Measurements from ENCODE around the gene ACO2. TPM values are rescaled to one million over a fixed set of nuclear protein-coding genes. Genes with fewer than 3 reads are reported as not detected.

Gene ACO2
- polyA plus RNA-seq, 1 of the 3 experiments (the other 2 are of a cell fraction) = 47.0 TPM

- Histone ChIP-seq H2AFZ (ENCODE audit: low read depth) (peak within 1 kb of the TSS; percentile 59; the same call in 1 of the 2 replicates), H3K9me3 (no peaks in the 10 kb centered on the region), H3K9ac (peak within 1 kb of the TSS; percentile 79), H3K27ac (ENCODE audit: low read depth in 2 of 2, low read length in 1 of 2) (peak within 1 kb of the TSS; percentile 53 to 71), H3K4me1 (ENCODE audit: control insufficient read depth in 1 of 2, insufficient read depth in 2 of 2, low read depth in 1 of 2, low read length in 1 of 2) (peaks cover 4 to 8% of the 10 kb centered on the region in 2 experiments; a peak in 2 of 4 replicates), H3K79me2 (ENCODE audit: insufficient read depth) (peaks cover 47% of the 10 kb centered on the region), H4K20me1 (ENCODE audit: insufficient read depth) (peaks cover 18% of the 10 kb centered on the region; the same call in 1 of the 2 replicates), H3K4me2 (peak within 1 kb of the TSS; percentile 84), H3K9me2 (no peaks in the 10 kb centered on the region), H3F3A (replicated peaks; ENCODE audit: insufficient read depth) (no peaks in the 10 kb centered on the region), H3K4me3 (ENCODE audit: low read depth in 2 of 2, low read length in 1 of 2) (peak within 1 kb of the TSS; percentile 67 to 69), H3K36me3 (replicated peaks in 1 of 2; ENCODE audit: control insufficient read depth in 1 of 2, insufficient read depth in 2 of 2, low read length in 1 of 2) (no peaks in the 10 kb centered on the region), H3K27me3 (ENCODE audit: insufficient read depth) (no peaks in the 10 kb centered on the region)
- ChIA-PET CTCF (interaction anchor here (0.6 to 1.8 kb wide), 16 partner anchors 9 to 98 kb away, joined by 3 to 35 read pairs (median 3); partner anchors contain the start of genes CSDC2, DESI1, TOB2 and XRCC6), POLR2A (interaction anchor here (0.7 to 1.0 kb wide), 3 partner anchors 46 to 1071 kb away, joined by 3 to 4 read pairs (median 3); partner anchors contain the start of genes PMM1 and POLDIP3)
- DNase-seq = peak; percentile 93
- WGBS (ENCODE audit: low lambda C conversion rate) = 0% methylated on average over 3 of the region's 80 CpGs
- no peak for TF ChIP-seq GATA2 (CRISPR knock-in tag; IDR thresholded peaks at IDR 0.05)
- no peak for TF ChIP-seq ZBTB33 (IDR thresholded peaks at IDR 0.05; ENCODE audit: borderline replicate concordance, low read depth)
- no peak for TF ChIP-seq TAF1 (IDR thresholded peaks at IDR 0.05; ENCODE audit: borderline replicate concordance, low read depth, low read length)
- TF ChIP-seq FOXJ3 (CRISPR knock-in tag; IDR thresholded peaks at IDR 0.05) = no peak
- TF ChIP-seq NFIC (IDR thresholded peaks at IDR 0.05; ENCODE audit: borderline replicate concordance) = no peak
- no peak for TF ChIP-seq MEF2A (IDR thresholded peaks at IDR 0.05; ENCODE audit: borderline replicate concordance, low read depth)
- peak; percentile 58; the same call in 1 of the 2 replicates for TF ChIP-seq MXI1 (IDR thresholded peaks at IDR 0.05; ENCODE audit: low read depth, low read length)
- no peak for TF ChIP-seq FOXM1 (IDR thresholded peaks at IDR 0.05; ENCODE audit: low read depth)
- TF ChIP-seq YY1 (IDR thresholded peaks at IDR 0.05; ENCODE audit: low read depth) = no peak
- peak; percentile 25; the same call in 1 of the 2 replicates for TF ChIP-seq USF1 (IDR thresholded peaks at IDR 0.05; ENCODE audit: borderline replicate concordance, low read depth)
- TF ChIP-seq RFX5 (IDR thresholded peaks at IDR 0.05; ENCODE audit: low read length) = no peak
- TF ChIP-seq RCOR1 (IDR thresholded peaks at IDR 0.05; ENCODE audit: low read length) = no peak
- peak; percentile 41; the same call in 1 of the 2 replicates for TF ChIP-seq SIN3A (IDR thresholded peaks at IDR 0.05; ENCODE audit: borderline replicate concordance, low read depth, low read length)
- no peak for TF ChIP-seq REST (IDR thresholded peaks at IDR 0.05; ENCODE audit: low read depth, low read length)
- TF ChIP-seq RAD21 (IDR thresholded peaks at IDR 0.05; ENCODE audit: low read length) = peak; percentile 50
- TF ChIP-seq TCF12 (IDR thresholded peaks at IDR 0.05) = no peak
- no peak for TF ChIP-seq USF2 (IDR thresholded peaks at IDR 0.05; ENCODE audit: borderline replicate concordance, low read depth, low read length)
- TF ChIP-seq MAX (IDR thresholded peaks at IDR 0.05; ENCODE audit: low read depth) = no peak
- no peak for TF ChIP-seq EP300 (IDR thresholded peaks at IDR 0.05; ENCODE audit: borderline replicate concordance in 1 of 2, low read depth in 1 of 2, low read length in 1 of 2)
- TF ChIP-seq FOSL2 (IDR thresholded peaks at IDR 0.05; ENCODE audit: borderline replicate concordance, low read depth) = no peak
- no peak for TF ChIP-seq IRF3 (IDR thresholded peaks at IDR 0.05; ENCODE audit: low read depth, low read length)
- TF ChIP-seq TEAD4 (IDR thresholded peaks at IDR 0.05; ENCODE audit: borderline replicate concordance, insufficient read depth) = no peak
Measured at GRCh38 chr22:41543854-41544670, 75.1 kb downstream of the ACO2 start, which contains the start of gene POLR3H. TSS of gene POLR3H (minus strand) at chr22:41544470. CDS start at chr22:41544101, 369 bp downstream.
